Activated naive CD4-positive, alpha-beta T cell treated with anti-CD3 and anti-CD28 coated beads, Interleukin-2, amount 50 U/mL, for 24 hours (primary cell): ENCODE data around the gene PIP5K1A.
A peak's percentile ranks its signal among the peaks of the same experiment; 100 is the strongest.
"Not testable (repeated sequence)": the region's sequence is repeated elsewhere in the genome, so short reads cannot be mapped to it uniquely, and the experiment has no call there.

ENCODE experiments used
- H3K27ac Mint-ChIP-seq: one replicate; pipeline ENCODE4 v1.8.0; 2021; ENCODE audit warnings: mild to moderate bottlenecking, mixed read lengths
- H3K27me3 Mint-ChIP-seq: one replicate; pipeline ENCODE4 v1.8.0; 2021; ENCODE audit warnings: mixed read lengths
- H3K36me3 Mint-ChIP-seq: one replicate; pipeline ENCODE4 v1.8.0; 2021; ENCODE audit warnings: mixed read lengths
- H3K4me1 Mint-ChIP-seq: one replicate; pipeline ENCODE4 v1.8.0; 2021; ENCODE audit warnings: mixed read lengths
- H3K4me3 Mint-ChIP-seq: one replicate; pipeline ENCODE4 v1.8.0; 2021; ENCODE audit warnings: mild to moderate bottlenecking, mixed read lengths
- H3K9me3 Mint-ChIP-seq: one replicate; pipeline ENCODE4 v1.8.0; 2021; ENCODE audit warnings: mixed read lengths

The PIP5K1A gene

GRCh38 chr1:151265446-151266236, 67.3 kb downstream of the PIP5K1A start:
- Mint-ChIP-seq H3K4me1 (no peaks in the 10 kb centered on the region), H3K27ac (peak overlapping the region; percentile 38), H3K27me3 (no peaks in the 10 kb centered on the region), H3K36me3 (peaks cover 10% of the 10 kb centered on the region), H3K9me3 (no peaks in the 10 kb centered on the region), H3K4me3 (no peak overlapping the region)

GRCh38 chr1:151266315-151266714, 68.0 kb downstream of the PIP5K1A start:
- H3K27ac Mint-ChIP-seq: no peak overlapping the region
- no peaks in the 10 kb centered on the region for H3K4me1 Mint-ChIP-seq
- H3K27me3 Mint-ChIP-seq: no peaks in the 10 kb centered on the region
- peaks cover 10% of the 10 kb centered on the region for H3K36me3 Mint-ChIP-seq
- no peaks in the 10 kb centered on the region for H3K9me3 Mint-ChIP-seq
- H3K4me3 Mint-ChIP-seq: no peak overlapping the region

DNA sequence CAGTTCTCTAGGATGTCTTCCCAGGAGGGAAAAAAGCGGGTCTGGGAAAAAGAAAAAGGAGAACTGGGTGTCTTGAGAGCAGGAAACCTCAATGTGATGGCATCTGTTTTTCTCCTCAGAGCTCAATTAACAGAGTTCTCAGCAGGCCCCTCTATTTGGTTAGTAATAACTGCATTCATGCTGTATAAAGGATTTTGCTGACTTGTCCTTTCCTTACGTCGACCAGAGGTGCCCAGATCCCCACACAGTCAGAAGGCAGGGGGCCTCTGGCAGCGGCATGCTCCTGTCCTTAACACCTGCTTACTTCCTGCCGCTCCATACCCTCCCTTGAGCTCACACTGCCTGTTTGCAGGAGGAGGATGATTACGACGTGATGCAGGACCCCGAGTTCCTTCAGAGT, 68.5 kb downstream of the PIP5K1A start:
- peaks cover 10% of the 10 kb centered on the region for H3K36me3 Mint-ChIP-seq

DNA sequence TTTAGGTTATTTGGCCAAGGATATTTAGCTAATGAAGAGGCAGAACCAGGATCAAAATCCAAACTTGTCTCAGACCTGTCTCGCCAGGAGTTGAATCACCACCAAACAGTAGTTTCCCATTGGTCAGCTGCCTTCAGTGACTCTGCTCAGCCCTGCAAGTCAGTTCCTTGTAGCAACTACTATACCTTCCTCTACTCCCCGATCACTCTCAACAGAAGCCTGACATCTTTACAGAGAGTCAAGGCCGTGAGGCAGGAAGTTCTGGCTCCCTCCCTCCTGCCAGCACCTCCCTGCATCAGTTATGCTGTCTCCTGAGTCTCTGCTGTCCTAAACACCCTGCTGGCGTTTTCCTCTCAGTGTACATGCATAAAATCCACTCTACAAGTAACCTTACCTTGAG, 69.4 kb downstream of the PIP5K1A start:
- Mint-ChIP-seq H3K27me3 (no peaks in the 10 kb centered on the region), H3K36me3 (peaks cover 10% of the 10 kb centered on the region), H3K27ac (peak overlapping the region; percentile 77), H3K4me1 (no peaks in the 10 kb centered on the region), H3K9me3 (no peaks in the 10 kb centered on the region), H3K4me3 (no peak overlapping the region)

More for the DNA sequence above, 68.5 kb downstream of the PIP5K1A start:
- Mint-ChIP-seq H3K27ac (no peak overlapping the region), H3K27me3 (no peaks in the 10 kb centered on the region), H3K9me3 (no peaks in the 10 kb centered on the region), H3K4me3 (no peak overlapping the region), H3K4me1 (no peaks in the 10 kb centered on the region)

- Mint-ChIP-seq H3K9me3 (no peaks in the 10 kb centered on the region), H3K27ac (no peak overlapping the region), H3K4me1 (peaks cover 19% of the 10 kb centered on the region), H3K27me3 (no peaks in the 10 kb centered on the region), H3K4me3 (no peak overlapping the region), H3K36me3 (peaks cover 2% of the 10 kb centered on the region)
These were observed 75.6 kb downstream of the PIP5K1A start for GRCh38 chr1:151273924-151274466.

- H3K36me3 Mint-ChIP-seq, H3K27ac Mint-ChIP-seq, H3K4me3 Mint-ChIP-seq, H3K9me3 Mint-ChIP-seq, H3K27me3 Mint-ChIP-seq: not testable (repeated sequence)
- peaks cover 21% of the 10 kb centered on the region for H3K4me1 Mint-ChIP-seq
These were observed 77.0 kb downstream of the PIP5K1A start for GRCh38 chr1:151275341-151275740.

- no peaks in the 10 kb centered on the region for H3K9me3 Mint-ChIP-seq
These were observed 78.9 kb downstream of the PIP5K1A start for GRCh38 chr1:151277249-151277648.

GRCh38 chr1:151281225-151281968, 83.0 kb downstream of the PIP5K1A start:
- peaks cover 46% of the 10 kb centered on the region for H3K4me1 Mint-ChIP-seq
- H3K9me3 Mint-ChIP-seq: no peaks in the 10 kb centered on the region
- H3K4me3 Mint-ChIP-seq: peak overlapping the region; percentile 98
- no peaks in the 10 kb centered on the region for H3K27me3 Mint-ChIP-seq
- H3K36me3 Mint-ChIP-seq: no peaks in the 10 kb centered on the region
- peak overlapping the region; percentile 99 for H3K27ac Mint-ChIP-seq

More at GRCh38 chr1:151277249-151277648, 78.9 kb downstream of the PIP5K1A start:
- peaks cover 21% of the 10 kb centered on the region for H3K4me1 Mint-ChIP-seq
- H3K27ac Mint-ChIP-seq: peak overlapping the region; percentile 65
- no peaks in the 10 kb centered on the region for H3K27me3 Mint-ChIP-seq
- peak overlapping the region; percentile 9 for H3K4me3 Mint-ChIP-seq
- no peaks in the 10 kb centered on the region for H3K36me3 Mint-ChIP-seq

GRCh38 chr1:151281969-151282882, 83.9 kb downstream of the PIP5K1A start, which contains the start of gene ZNF687:
Gene ZNF687, plus strand, starts transcription at chr1:151282299. Its CDS starts 3,993 bp downstream, at chr1:151286292.
- no peaks in the 10 kb centered on the region for H3K27me3 Mint-ChIP-seq
- no peaks in the 10 kb centered on the region for H3K36me3 Mint-ChIP-seq

GRCh38 chr1:151282883-151283725, 84.8 kb downstream of the PIP5K1A start:
- no peaks in the 10 kb centered on the region for H3K9me3 Mint-ChIP-seq
- H3K36me3 Mint-ChIP-seq: no peaks in the 10 kb centered on the region
- H3K27me3 Mint-ChIP-seq: no peaks in the 10 kb centered on the region
- H3K4me1 Mint-ChIP-seq: peaks cover 30% of the 10 kb centered on the region
- H3K27ac Mint-ChIP-seq: peak overlapping the region; percentile 93
- peak overlapping the region; percentile 98 for H3K4me3 Mint-ChIP-seq

More at GRCh38 chr1:151281969-151282882, 83.9 kb downstream of the PIP5K1A start, which contains the start of gene ZNF687:
- H3K9me3 Mint-ChIP-seq: no peaks in the 10 kb centered on the region
- H3K4me3 Mint-ChIP-seq: peak within 1 kb of the TSS; percentile 98
- H3K4me1 Mint-ChIP-seq: peaks cover 38% of the 10 kb centered on the region
- peak within 1 kb of the TSS; percentile 99 for H3K27ac Mint-ChIP-seq

GRCh38 chr1:151284013-151284577, 85.7 kb downstream of the PIP5K1A start:
- H3K36me3 Mint-ChIP-seq: no peaks in the 10 kb centered on the region
- H3K4me3 Mint-ChIP-seq: peak overlapping the region; percentile 98
- peak overlapping the region; percentile 93 for H3K27ac Mint-ChIP-seq
- no peaks in the 10 kb centered on the region for H3K9me3 Mint-ChIP-seq
- H3K27me3 Mint-ChIP-seq: no peaks in the 10 kb centered on the region
- peaks cover 37% of the 10 kb centered on the region for H3K4me1 Mint-ChIP-seq

DNA sequence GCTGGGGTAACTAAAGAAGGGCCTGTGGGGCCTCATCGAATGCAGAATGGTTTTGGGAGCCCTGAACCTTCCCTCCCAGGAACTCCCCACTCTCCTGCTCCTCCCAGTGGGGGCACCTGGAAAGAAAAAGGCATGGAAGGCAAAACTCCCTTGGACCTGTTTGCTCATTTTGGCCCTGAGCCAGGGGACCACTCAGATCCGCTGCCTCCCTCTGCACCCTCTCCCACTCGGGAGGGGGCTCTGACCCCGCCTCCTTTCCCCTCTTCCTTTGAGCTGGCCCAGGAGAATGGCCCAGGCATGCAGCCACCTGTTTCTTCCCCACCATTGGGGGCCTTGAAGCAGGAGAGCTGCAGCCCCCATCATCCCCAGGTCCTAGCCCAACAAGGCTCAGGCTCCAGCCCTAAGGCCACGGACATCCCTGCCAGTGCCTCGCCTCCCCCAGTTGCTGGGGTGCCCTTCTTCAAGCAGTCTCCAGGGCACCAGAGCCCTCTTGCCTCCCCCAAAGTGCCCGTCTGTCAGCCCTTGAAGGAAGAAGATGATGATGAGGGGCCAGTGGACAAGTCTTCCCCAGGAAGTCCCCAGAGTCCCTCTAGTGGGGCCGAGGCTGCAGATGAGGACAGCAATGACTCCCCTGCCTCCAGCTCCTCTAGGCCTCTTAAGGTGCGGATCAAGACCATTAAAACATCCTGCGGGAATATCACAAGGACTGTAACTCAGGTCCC, 88.4 kb downstream of the PIP5K1A start:
- no peak overlapping the region for H3K4me3 Mint-ChIP-seq
- no peaks in the 10 kb centered on the region for H3K9me3 Mint-ChIP-seq
- H3K27me3 Mint-ChIP-seq: no peaks in the 10 kb centered on the region
- H3K27ac Mint-ChIP-seq: no peak overlapping the region
- H3K36me3 Mint-ChIP-seq: peaks cover 4% of the 10 kb centered on the region
- H3K4me1 Mint-ChIP-seq: peaks cover 36% of the 10 kb centered on the region

DNA sequence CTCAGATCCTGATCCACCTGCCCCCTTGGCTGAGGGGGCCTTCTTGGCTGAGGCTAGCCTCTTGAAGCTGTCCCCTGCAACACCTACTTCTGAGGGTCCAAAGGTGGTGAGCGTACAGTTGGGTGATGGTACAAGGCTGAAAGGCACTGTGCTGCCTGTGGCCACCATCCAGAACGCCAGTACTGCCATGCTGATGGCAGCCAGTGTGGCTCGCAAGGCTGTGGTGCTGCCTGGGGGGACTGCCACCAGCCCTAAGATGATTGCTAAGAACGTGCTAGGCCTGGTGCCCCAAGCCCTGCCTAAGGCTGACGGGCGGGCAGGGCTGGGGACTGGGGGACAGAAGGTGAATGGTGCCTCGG, 89.0 kb downstream of the PIP5K1A start:
- peaks cover 36% of the 10 kb centered on the region for H3K4me1 Mint-ChIP-seq
- H3K4me3 Mint-ChIP-seq: no peak overlapping the region
- peaks cover 4% of the 10 kb centered on the region for H3K36me3 Mint-ChIP-seq
- no peaks in the 10 kb centered on the region for H3K27me3 Mint-ChIP-seq
- no peaks in the 10 kb centered on the region for H3K9me3 Mint-ChIP-seq
- H3K27ac Mint-ChIP-seq: peak overlapping the region; percentile 41
